HG02981 (cell line): ENCODE results near the gene HAUS3.

Source experiments
- ATAC-seq: cut with Tn5 transposase; IDR thresholded peaks from one replicate; pipeline ENCODE4 v1.9.1; 2021; ENCODE audit warnings: mild to moderate bottlenecking, moderate library complexity; ENCODE audit not compliant: unreplicated experiment

Gene HAUS3, protein sequence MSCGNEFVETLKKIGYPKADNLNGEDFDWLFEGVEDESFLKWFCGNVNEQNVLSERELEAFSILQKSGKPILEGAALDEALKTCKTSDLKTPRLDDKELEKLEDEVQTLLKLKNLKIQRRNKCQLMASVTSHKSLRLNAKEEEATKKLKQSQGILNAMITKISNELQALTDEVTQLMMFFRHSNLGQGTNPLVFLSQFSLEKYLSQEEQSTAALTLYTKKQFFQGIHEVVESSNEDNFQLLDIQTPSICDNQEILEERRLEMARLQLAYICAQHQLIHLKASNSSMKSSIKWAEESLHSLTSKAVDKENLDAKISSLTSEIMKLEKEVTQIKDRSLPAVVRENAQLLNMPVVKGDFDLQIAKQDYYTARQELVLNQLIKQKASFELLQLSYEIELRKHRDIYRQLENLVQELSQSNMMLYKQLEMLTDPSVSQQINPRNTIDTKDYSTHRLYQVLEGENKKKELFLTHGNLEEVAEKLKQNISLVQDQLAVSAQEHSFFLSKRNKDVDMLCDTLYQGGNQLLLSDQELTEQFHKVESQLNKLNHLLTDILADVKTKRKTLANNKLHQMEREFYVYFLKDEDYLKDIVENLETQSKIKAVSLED

DNA sequence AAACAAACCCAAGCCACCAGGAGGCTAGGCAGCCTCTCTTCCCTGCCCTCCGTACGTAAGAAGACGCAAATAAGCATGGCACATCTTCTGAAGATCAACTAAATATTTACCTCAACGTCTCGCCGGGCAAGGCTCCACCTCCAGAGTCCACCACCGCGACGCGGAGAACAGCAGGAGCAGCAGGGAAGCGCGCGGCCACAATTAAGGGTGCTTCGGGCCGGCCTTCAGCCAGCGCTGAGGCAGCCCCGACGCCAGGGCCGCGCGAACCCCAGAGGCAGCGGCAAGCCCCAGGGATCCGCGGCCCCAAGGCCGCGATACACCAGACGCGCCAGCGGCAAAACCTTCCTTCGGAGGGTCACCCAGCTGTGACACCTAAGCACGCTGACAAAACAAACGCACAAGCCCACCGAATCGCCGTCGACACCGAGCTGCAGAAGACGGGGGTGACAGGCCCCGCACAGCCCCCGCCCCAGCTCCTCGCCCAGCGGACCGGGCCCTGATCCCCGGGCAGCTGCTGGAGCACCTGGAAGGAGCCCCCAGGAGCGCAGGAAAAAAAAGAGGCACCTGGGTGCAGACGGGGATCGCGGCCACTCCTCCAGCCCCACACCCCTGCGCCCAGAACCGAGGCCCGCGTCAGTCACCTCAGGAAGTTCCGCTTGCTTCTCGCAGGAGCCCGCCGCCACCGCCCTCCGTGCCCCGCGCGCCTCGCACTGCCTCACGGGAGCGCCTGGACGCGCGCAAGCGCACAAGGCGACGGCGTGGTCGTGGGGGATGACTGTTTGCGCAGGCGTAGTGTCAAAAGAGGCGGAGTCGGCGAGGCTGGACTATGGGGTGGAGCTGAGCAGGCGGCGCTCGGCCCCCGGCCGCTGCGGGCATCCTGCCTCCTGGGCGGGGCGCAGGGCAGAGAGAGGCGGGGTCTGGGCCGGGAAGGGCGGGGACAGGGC, at the start of gene HAUS3, which contains the start of gene POLN:
HAUS3 (minus strand) TSS at position 712 of the 944 bp plus-strand sequence. CDS start 1,175 bp downstream, outside the sequence.
POLN (minus strand) TSS at position 712 of the 944 bp plus-strand sequence. CDS start 12,890 bp downstream, outside the sequence.
- ATAC-seq, result peak; percentile 86

DNA sequence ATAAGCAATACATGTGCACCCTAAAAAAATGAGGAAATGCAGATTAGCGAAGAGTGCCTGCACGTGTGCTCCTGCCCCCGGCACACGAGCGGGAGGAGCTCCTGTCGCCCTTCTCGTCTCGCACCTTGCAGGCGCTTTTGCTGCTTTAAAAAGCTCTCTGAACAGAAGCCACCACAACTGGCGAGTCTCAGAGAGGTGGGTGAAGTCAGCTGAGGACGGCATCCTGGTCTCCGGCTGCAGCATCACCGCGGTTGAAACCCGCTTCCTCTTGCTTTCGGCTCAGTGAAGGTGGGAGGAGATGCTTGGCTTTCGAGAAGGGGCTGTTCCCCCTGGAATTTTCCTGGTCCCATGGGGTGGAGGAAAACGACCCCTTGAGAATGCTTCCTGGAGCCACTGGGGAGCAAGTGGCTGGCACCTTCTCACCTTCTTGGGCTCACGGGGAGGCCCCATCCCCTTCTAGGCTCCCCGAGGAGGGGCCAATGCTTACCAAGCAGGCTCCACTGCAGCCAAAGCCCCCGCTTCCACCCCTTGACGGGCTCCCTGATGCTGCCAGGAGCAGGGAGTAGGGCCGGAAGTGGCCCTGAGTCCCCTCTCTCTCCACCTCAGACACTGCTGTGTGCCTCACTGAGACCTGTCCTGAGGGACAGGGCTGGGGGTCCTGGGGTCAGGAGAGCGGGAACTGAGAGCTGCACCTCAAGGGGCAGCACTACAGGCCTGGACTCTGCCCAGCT, 49.2 kb upstream of the HAUS3 start:
- no peak for ATAC-seq

DNA sequence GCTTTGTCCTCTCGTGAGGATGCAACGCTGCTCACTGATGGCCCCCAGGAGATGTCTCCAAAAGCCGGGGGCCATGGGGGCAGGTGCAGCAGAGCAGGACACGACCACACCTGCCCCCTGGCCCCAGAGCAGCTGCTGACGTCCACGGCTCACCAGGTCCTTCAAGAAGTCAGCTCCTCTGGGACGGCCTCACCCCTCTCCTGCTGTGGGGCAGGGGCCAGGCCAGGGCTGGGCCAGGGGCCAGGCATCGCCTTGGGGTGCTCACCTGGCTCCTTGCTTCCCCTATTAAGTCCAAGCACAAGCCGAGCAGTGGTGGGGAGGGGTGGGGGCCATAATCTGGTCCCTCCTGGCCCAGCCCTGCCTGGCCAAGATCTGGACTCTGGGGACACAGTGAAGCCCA, 48.6 kb upstream of the HAUS3 start:
- ATAC-seq, result no peak

- ATAC-seq, result no peak
These were observed 48.0 kb upstream of the HAUS3 start for GRCh38 chr4:2289955-2290333.

- ATAC-seq, result no peak
These were observed 47.5 kb upstream of the HAUS3 start for GRCh38 chr4:2289311-2289954.

DNA sequence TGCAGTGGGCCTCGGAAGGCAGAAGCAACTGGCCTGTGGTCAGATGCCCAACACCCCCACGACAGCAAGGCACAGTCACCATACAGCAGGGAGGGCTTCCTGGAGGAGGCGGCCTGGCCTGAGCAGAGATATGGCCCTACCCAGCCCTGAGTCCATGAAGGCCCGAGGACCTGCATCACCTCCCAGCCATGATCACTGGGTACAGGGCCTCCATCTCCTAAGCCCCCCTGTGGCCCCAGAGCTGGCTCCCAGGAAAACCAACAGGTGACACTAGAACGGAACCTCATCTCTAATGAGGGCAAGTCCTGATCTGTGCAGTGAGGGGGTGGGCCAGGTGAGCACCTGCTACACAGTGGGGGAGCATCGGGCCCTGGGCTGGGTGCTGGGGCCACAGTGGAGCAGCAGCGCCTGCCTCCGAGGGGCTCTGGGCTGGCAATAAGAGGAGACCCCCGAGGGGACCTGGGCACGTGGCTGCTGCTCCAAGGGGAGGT, 46.2 kb upstream of the HAUS3 start:
- no peak for ATAC-seq

DNA sequence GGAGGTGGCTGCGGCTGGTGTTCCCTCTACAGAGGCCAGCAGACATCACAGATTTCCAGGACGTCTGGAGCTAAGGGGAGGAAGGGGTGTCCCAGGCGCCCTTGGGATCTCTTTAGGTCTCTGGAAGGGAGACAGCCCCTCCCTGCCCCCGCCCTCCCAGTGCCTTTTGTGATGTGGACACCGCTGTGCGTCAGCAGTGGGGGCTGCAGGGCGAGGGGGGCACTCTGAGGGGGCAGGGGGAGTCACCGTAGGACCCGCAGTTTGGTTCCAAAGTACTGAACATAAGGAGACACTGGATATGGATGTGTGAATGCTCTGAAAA, 45.6 kb upstream of the HAUS3 start:
- no peak for ATAC-seq

DNA sequence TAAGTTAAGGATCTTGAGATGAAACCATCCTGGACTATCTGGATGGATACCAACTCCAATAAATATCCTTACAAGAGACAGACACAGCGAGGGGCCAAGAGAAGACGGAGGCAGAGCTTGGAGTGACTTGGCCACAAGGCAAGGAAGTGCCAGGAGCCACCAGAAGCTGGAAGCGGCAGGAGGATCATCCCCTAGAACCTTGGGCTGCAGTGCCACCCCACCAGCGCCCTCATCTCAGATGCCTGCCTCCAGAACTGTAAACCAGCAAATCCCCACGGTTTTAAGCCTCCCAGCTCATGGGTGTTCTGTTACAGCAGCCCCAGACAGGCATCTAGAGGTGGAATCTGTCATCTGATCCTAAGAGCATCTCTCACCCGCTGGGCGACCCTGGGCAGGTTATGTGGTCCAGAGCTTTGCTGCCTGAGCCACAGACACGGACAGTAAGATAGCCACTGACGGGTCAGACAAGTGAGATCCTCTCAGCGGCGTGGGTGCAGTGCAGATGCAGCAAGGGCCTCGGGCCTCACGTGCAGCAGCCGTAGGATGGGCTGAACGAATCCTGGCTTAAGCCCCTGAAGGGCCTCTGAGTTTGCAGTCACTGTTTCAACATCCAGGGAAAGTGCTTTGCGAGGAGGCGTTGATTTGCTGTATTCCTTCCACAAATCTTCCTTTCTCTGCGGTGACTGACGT, 45.1 kb upstream of the HAUS3 start:
- no peak for ATAC-seq

GRCh38 chr4:2285613-2286381, 43.9 kb upstream of the HAUS3 start:
- no peak for ATAC-seq

GRCh38 chr4:2284934-2285612, 43.2 kb upstream of the HAUS3 start:
- ATAC-seq, result no peak

- no peak for ATAC-seq
These were observed 42.4 kb upstream of the HAUS3 start for GRCh38 chr4:2284161-2284933.

DNA sequence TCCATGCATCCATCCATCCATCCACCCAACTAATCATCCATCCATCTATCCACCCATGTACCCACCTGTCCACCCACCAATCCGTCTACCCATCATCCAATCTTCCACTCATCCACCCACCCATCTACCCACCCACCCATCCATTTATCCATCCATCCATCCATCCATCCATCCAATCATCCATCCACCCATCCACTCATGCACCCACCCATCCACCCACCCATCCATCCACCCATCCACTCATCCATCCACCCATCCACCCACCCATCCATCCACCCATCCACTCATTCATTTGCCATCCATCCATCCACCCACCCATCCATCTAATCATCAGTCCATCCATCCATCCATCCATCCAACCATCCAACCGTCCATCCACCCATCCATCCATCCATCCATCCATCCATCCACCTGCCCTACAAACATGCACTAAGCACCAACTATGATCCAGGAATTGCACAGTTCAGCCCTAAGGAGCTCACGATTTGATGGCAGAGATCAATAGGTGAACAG, 41.3 kb upstream of the HAUS3 start:
- ATAC-seq, result no peak

DNA sequence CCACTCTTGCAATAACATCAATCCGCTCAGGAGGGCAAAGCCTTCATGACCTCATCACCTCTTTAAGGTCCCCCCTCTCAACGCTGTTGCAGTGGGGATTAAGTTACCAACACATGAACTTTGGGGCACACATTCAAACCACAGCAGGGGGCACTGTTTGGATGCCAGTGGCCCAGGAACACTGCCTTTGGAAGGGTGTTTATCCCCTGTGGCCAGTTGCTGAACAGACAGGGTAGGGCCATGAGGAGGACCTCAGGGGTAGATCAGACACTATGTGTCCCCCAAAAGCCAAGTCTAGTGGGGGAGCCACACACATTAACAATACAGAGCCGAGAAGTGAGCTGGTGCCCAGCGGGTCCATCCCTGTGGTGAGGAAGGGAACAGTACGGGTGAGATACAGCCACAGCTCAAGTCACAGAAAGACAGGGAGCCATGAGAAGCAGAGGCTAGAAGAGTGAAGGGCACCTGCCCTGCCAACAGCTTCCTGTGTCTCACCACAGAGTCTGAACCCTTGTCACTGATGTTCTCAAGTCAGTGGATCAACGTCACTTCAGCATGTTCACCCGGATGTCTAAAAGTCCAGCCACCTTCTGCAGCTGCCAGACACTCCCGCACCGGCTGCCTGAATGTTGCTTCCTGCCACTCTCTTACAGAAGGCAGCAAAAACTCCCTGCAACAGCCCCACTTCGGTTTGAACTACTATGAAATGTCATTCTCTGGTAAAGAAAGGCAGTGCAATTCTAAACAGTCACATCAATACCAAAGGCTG, 39.8 kb upstream of the HAUS3 start:
- peak; percentile 80 for ATAC-seq

DNA sequence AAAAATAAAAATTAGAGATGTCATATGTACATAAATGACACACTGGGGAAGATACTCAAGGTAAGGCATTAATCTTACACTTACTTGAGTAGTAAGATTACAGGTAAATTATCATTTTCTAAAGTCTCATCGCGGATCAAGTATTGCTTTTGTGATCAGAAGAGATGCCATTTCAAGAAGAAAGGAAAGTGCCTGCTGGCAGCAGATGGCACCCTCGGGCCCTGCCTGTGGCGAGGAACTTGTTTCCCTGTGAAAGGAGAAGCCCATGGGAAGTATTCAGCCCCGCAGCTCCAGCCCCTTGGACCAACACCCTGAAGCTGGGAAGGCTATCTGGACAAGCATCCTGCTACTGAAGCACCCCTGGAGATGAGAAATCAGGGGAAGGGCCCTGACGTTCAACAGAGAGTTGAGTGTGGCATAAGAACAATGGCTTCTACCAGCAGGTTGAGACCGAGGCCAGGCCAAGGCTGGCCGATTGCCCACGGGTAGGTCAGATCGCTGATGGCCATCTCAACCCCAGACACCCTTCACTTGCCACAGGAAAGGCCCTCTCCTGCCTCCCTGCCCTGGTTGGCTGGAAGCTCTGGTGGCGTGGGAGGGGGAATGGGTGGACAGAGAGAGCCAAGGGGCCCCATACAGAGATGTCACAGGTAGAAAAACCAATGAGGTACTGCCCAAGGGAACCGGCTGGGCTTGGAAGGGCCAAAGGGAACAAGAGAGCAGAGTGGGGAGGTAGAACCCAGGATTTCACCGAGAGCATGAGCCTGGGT, 38.8 kb upstream of the HAUS3 start:
- no peak for ATAC-seq

GRCh38 chr4:2277956-2278355, 36.0 kb upstream of the HAUS3 start:
- ATAC-seq, result no peak
